Measurements from ENCODE around the gene FADS2.

FADS2 gene

DNA sequence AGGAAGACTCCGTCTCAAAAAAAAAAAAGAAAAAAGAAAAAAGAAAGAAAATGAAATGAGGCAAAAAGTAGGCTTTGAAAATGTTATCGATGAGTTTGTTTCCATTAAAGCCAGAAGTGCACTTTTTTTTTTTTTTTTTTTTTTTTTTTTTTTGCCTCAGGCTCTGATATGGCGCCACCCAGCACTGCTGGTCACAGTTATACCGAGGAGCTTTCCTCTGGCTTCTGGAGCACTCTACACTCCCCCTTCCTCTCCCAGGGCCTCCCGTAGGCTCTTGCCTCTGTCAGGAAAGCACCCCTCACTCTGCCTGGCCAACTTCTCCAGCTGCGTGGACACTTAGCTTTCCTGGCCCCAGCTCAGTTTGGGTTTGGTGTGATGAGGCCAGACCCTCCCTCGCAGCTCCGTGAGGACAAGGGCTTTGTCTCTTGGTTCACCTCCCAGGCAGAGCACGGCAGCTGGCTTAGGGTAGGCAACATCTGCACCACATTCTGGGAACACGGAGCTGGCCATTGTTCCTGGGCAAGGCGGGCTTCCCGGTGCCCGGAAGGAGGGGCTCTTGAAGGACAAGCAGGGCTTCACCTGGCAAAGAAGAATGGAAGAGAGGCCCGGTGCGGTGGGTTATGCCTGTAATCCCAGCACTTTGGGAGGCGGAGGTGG is 16.9 kb downstream of the FADS2 start:
- no peaks in the 10 kb centered on the region for H3K9me3 ChIP-seq
- no peaks in the 10 kb centered on the region for H3K27me3 ChIP-seq
- peaks cover 72 to 86% (median 73%) of the 10 kb centered on the region in 3 donors for H3K36me3 ChIP-seq
- H3K4me3 ChIP-seq = no peak overlapping the region
- TF ChIP-seq, protein P1, sequence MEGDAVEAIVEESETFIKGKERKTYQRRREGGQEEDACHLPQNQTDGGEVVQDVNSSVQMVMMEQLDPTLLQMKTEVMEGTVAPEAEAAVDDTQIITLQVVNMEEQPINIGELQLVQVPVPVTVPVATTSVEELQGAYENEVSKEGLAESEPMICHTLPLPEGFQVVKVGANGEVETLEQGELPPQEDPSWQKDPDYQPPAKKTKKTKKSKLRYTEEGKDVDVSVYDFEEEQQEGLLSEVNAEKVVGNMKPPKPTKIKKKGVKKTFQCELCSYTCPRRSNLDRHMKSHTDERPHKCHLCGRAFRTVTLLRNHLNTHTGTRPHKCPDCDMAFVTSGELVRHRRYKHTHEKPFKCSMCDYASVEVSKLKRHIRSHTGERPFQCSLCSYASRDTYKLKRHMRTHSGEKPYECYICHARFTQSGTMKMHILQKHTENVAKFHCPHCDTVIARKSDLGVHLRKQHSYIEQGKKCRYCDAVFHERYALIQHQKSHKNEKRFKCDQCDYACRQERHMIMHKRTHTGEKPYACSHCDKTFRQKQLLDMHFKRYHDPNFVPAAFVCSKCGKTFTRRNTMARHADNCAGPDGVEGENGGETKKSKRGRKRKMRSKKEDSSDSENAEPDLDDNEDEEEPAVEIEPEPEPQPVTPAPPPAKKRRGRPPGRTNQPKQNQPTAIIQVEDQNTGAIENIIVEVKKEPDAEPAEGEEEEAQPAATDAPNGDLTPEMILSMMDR (IDR thresholded peaks at IDR 0.05) = no peak
- intact Hi-C loops (cut with DNase I; ENCODE audit: low total_unique reads) = no loop called here
- H3K27ac ChIP-seq = no peak overlapping the region
- no peaks in the 10 kb centered on the region for H3K4me1 ChIP-seq
- no peak for DNase-seq

DNA sequence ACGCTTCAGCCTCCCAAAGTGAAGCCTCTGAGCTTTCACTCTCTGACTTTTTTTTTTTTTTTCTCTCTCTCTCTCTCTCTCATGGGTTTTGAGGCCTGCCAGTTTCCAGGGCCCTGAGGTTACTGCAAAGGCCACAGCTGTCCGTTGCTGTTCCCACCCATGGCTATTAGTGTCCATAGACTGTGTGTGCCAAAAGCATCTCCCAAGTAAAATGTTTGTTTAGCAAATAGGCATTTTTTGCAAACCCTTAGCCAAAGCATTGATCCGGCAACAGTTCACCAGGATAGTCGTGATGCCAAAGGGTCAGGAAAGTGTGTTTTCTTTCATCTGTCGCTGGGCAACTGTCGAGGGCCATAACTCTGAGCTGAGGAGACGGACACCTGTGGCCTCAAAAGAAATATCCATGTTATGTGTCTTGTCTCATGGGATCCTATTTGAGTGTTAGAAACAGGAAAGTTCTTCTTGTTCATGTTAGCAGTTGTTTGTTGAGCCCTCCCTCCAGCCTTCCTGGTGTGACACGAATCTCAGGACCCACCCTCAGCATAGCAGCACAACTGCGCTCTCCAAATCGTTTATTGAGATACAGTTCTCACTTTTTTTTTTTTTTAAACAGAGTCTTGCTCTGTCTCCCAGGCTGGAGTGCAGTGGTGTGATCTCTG is 18.4 kb downstream of the FADS2 start:
- Histone ChIP-seq H3K4me3 (no peak overlapping the region), H3K27me3 (no peaks in the 10 kb centered on the region), H3K4me1 (peaks cover 0 to 6% (median 0%) of the 10 kb centered on the region in 4 donors), H3K27ac (no peak overlapping the region), H3K36me3 (peaks cover 69 to 82% (median 70%) of the 10 kb centered on the region in 3 donors), H3K9me3 (no peaks in the 10 kb centered on the region)
- intact Hi-C loops (cut with DNase I; ENCODE audit: low total_unique reads) = no loop called here
- TF ChIP-seq, protein P1 (IDR thresholded peaks at IDR 0.05) = no peak
- DNase-seq = no peak

DNA sequence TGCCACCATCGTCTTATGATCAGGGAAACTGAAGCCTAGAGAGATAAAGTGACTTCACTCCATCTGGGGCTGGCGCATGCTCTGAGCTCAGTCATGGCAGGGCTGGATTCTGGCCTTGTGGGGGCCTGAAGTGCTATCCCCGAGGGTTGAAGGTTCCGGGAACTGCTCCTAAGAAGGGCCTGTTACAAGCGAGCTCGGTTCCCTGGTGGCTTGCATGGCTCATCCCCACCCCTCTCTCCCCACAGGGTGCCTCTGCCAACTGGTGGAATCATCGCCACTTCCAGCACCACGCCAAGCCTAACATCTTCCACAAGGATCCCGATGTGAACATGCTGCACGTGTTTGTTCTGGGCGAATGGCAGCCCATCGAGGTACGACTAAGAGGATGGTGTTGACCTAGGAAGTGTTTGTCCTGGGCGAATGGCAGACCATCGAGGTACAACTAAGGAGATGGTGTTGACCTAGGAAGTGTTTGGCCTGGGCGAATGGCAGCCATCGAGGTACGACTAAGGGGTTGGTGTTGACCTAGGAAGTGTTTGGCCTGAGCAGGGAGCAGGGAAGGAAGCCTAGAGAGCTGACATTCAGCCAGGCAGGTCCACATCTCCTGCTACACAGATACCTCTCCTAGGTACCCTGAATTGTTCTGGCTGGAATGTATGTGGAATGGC is 19.9 kb downstream of the FADS2 start:
- Histone ChIP-seq H3K27me3 (no peaks in the 10 kb centered on the region), H3K9me3 (no peaks in the 10 kb centered on the region), H3K27ac (no peak overlapping the region), H3K4me3 (no peak overlapping the region), H3K36me3 (peaks cover 55 to 67% (median 63%) of the 10 kb centered on the region in 3 donors), H3K4me1 (peaks cover 0 to 6% (median 0%) of the 10 kb centered on the region in 4 donors)
- DNase-seq = no peak
- TF ChIP-seq, protein P1 (IDR thresholded peaks at IDR 0.05) = no peak
- intact Hi-C loops (cut with DNase I; ENCODE audit: low total_unique reads) = no loop called here

DNA sequence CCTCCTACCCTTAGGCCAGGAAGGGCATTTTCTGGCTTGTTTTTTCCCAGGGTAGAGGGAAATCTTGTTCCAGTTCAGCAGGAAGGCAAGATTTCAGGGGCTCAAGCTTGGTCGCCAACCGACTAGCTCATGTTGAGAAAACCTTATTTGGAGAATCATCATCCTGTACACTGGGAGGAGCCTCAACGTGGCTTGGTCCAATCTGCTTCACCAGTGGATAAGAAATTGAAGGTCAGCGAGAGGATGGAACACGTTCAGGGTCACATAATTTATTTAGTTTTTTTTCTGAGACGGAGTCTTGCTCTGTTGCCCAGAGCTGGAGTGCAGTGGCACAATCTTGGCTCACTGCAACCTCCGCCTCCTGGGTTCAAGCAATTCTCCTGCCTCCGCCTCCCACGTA is 20.5 kb downstream of the FADS2 start:
- TF ChIP-seq, protein P1 (IDR thresholded peaks at IDR 0.05) = no peak
- intact Hi-C loops (cut with DNase I; ENCODE audit: low total_unique reads) = no loop called here
- no peak for DNase-seq
- no peak overlapping the region for H3K27ac ChIP-seq
- H3K36me3 ChIP-seq = peaks cover 49 to 65% (median 61%) of the 10 kb centered on the region in 3 donors
- H3K9me3 ChIP-seq = no peaks in the 10 kb centered on the region
- no peak overlapping the region for H3K4me3 ChIP-seq
- peaks cover 0 to 6% (median 0%) of the 10 kb centered on the region in 4 donors for H3K4me1 ChIP-seq
- H3K27me3 ChIP-seq = no peaks in the 10 kb centered on the region

DNA sequence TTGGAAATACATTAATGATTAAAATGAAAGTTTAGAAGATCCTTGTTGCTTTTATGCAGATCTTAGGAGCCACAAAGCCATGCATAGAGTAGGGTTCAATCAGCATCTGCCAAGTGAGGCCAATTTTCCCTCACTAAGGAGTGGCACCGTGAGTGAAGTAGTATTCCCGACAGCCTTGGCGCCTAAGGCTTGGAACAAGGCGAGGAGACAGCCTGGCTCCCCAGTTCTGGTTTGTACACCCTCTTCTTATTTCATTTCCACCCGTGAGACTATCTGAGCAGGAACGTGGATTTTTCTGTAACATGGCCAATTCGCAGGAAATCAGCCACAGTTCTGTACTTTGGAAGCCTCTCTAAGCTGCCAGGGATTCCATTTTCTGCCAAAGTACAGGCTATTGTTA is 22.6 kb downstream of the FADS2 start:
- Histone ChIP-seq H3K27me3 (no peaks in the 10 kb centered on the region), H3K4me1 (peaks cover 0 to 6% (median 0%) of the 10 kb centered on the region in 4 donors), H3K4me3 (no peak overlapping the region), H3K36me3 (peaks cover 37 to 68% (median 56%) of the 10 kb centered on the region in 3 donors), H3K27ac (peak overlapping the region; percentile 46 to 48), H3K9me3 (no peaks in the 10 kb centered on the region)
- TF ChIP-seq, protein P1 (IDR thresholded peaks at IDR 0.05) = no peak
- intact Hi-C loops (cut with DNase I; ENCODE audit: low total_unique reads) = no loop called here
- no peak for DNase-seq

Data from tibial artery (tissue), 4 donors.